Hepatocyte (in vitro differentiated cells): ENCODE measurements around the gene STKLD1. TPM values are rescaled to one million over a fixed set of nuclear protein-coding genes. Genes with fewer than 3 reads are reported as not detected.

ENCODE experiments used
- DNase-seq: peaks from one replicate; pipeline ENCODE4 v3.0.0-alpha.2; 2016; ENCODE audit warnings: low spot score
- H2AFZ ChIP-seq: fragments of 200-600 bp; sonication (generic); 2 replicates; pipeline ENCODE4 v1.6.0; 2016; ENCODE audit warnings: antibody characterized with exemption, mild to moderate bottlenecking
- H3K27ac ChIP-seq: fragments of 200-600 bp; sonication (generic); 2 replicates; pipeline ENCODE4 v1.5.1; 2016; ENCODE audit warnings: mild to moderate bottlenecking
- H3K27me3 ChIP-seq: fragments of 200-600 bp; sonication (generic); 2 replicates; pipeline ENCODE4 v1.6.1; 2016
- H3K36me3 ChIP-seq: fragments of 200-600 bp; sonication (generic); replicated peaks from 2 replicates; pipeline ENCODE4 v1.5.1; 2016; ENCODE audit warnings: low read depth; ENCODE audit not compliant: insufficient read depth
- H3K4me1 ChIP-seq: fragments of 200-600 bp; sonication (generic); 2 replicates; pipeline ENCODE4 v1.5.1; 2016; ENCODE audit warnings: mild to moderate bottlenecking, moderate library complexity; ENCODE audit not compliant: insufficient read depth
- H3K4me2 ChIP-seq: fragments of 200-600 bp; sonication (generic); 2 replicates; pipeline ENCODE4 v1.6.0; 2016
- H3K4me3 ChIP-seq: fragments of 200-600 bp; sonication (generic); 2 replicates; pipeline ENCODE4 v1.5.1; 2016; ENCODE audit warnings: mild to moderate bottlenecking
- H3K79me2 ChIP-seq: fragments of 200-600 bp; sonication (generic); 2 replicates; pipeline ENCODE4 v1.6.0; 2017; ENCODE audit warnings: mild to moderate bottlenecking
- H3K9me2 ChIP-seq: fragments of 200-600 bp; sonication (generic); replicated peaks from 2 replicates; pipeline ENCODE4 v1.6.0; 2017; ENCODE audit warnings: mild to moderate bottlenecking; ENCODE audit not compliant: insufficient read depth
- H3K9me3 ChIP-seq: fragments of 200-600 bp; sonication (generic); 2 replicates; pipeline ENCODE4 v1.5.1; 2016; ENCODE audit warnings: low read depth, mild to moderate bottlenecking
- H4K20me1 ChIP-seq: fragments of 200-600 bp; sonication (generic); 2 replicates; pipeline ENCODE4 v1.6.0; 2016; ENCODE audit warnings: mild to moderate bottlenecking; ENCODE audit not compliant: insufficient read depth, poor library complexity, severe bottlenecking
- EZH2 ChIP-seq: fragments of 200-600 bp; sonication (generic); IDR thresholded peaks from 2 replicates; pipeline ENCODE4 v1.6.1; 2016; ENCODE audit warnings: antibody characterized with exemption, mild to moderate bottlenecking, borderline replicate concordance
- EZH2phosphoT487 ChIP-seq: fragments of 200-600 bp; sonication (generic); IDR thresholded peaks from one replicate; pipeline ENCODE4 v1.6.1; 2018; ENCODE audit warnings: antibody characterized with exemption, mild to moderate bottlenecking, low read depth, moderate library complexity; ENCODE audit not compliant: unreplicated experiment, severe bottlenecking
- WGBS: methylation state at CpG from one replicate; pipeline ENCODE4 v1.1.6; 2016; ENCODE audit warnings: low lambda C conversion rate; ENCODE audit errors: missing lambda C conversion rate; 5-methylcytosine and 5-hydroxymethylcytosine counted together
- polyA plus RNA-seq: library from polyadenylated mRNA; unstranded; fragments of >200 nt; fragmentation: Nextera tagmentation; extraction: Ambion mirVana; gene quantifications from 2 replicates; pipeline ENCODE4 v1.2.1, GENCODE V29; 2016
- total RNA-seq: library from RNA; depleted of rRNA; stranded (reverse); fragments of >200 nt; gene quantifications from 2 replicates; pipeline ENCODE4 v1.2.3, GENCODE V29; 2014
- TF ChIP-seq, protein P1 (sequence below): fragments of 200-600 bp; sonication (generic); IDR thresholded peaks from 2 replicates; pipeline ENCODE4 v1.5.1; 2016; ENCODE audit warnings: antibody characterized with exemption, mild to moderate bottlenecking; ENCODE audit not compliant: poor library complexity

Gene STKLD1
- total and polyA plus RNA-seq, 2 experiments from 2014 or later: 0.10 to 2.5 TPM

DNA sequence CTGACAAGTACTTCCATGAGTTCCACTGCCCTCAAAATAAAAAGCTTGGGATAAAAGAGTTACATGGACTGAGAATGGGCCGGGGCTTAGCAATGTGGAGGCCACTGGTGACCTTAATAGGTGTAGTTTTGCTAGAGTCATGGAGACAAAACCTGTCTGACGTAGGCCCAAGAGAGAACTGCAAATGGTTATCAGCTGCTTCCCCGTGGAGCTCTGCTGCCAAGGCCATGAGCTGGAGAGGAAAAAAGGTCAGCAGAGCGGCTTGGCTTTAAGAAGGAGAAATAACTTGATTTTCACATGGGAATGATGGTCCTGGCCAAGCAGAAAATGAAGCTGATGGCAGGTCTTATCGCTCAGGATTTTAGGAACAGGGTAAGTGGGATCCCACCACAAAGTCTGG, 36.5 kb upstream of the STKLD1 start:
- WGBS: 89% methylated on average over 5 of the region's 5 CpGs
- H3K4me1 ChIP-seq: peaks cover 5% of the 10 kb centered on the region
- TF ChIP-seq EZH2 (no peak), EZH2phosphoT487 (no peak)
- TF ChIP-seq, protein P1, sequence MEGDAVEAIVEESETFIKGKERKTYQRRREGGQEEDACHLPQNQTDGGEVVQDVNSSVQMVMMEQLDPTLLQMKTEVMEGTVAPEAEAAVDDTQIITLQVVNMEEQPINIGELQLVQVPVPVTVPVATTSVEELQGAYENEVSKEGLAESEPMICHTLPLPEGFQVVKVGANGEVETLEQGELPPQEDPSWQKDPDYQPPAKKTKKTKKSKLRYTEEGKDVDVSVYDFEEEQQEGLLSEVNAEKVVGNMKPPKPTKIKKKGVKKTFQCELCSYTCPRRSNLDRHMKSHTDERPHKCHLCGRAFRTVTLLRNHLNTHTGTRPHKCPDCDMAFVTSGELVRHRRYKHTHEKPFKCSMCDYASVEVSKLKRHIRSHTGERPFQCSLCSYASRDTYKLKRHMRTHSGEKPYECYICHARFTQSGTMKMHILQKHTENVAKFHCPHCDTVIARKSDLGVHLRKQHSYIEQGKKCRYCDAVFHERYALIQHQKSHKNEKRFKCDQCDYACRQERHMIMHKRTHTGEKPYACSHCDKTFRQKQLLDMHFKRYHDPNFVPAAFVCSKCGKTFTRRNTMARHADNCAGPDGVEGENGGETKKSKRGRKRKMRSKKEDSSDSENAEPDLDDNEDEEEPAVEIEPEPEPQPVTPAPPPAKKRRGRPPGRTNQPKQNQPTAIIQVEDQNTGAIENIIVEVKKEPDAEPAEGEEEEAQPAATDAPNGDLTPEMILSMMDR: no peak
- no peak for DNase-seq
- H3K27ac ChIP-seq: no peak overlapping the region
- H4K20me1 ChIP-seq: no peaks in the 10 kb centered on the region
- no peaks in the 10 kb centered on the region for H3K9me2 ChIP-seq
- H3K36me3 ChIP-seq: no peaks in the 10 kb centered on the region
- H3K79me2 ChIP-seq: peaks cover 12% of the 10 kb centered on the region
- H3K4me2 ChIP-seq: no peak overlapping the region
- H3K27me3 ChIP-seq: no peaks in the 10 kb centered on the region
- no peak overlapping the region for H3K4me3 ChIP-seq
- H2AFZ ChIP-seq: no peak overlapping the region
- no peaks in the 10 kb centered on the region for H3K9me3 ChIP-seq

DNA sequence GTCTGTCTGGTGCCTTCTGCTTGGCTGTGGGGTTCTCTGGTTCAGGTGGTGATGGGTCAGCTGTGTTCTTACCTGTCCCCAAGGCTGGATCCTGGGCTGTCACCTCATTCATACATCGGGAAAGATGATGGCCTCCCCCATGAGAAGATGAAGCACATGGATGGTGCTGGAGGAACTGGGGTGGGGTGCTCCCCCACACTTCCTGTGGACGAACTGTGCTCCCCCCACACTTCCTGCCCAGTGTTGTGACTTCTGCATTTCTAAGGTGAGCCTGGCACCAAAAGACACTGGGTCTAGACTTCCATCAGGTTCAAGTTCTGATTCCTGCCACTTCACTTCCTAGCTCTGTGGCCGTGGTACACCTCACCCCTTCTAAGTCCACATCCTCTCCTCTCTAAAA, 35.9 kb upstream of the STKLD1 start:
- H3K4me3 ChIP-seq: no peak overlapping the region
- WGBS: 89% methylated on average over 3 of the region's 3 CpGs
- H3K4me1 ChIP-seq: no peaks in the 10 kb centered on the region
- no peak overlapping the region for H2AFZ ChIP-seq
- H3K36me3 ChIP-seq: no peaks in the 10 kb centered on the region
- TF ChIP-seq EZH2: no peak
- TF ChIP-seq, protein P1: no peak
- no peak for TF ChIP-seq EZH2phosphoT487
- no peaks in the 10 kb centered on the region for H3K27me3 ChIP-seq
- no peak overlapping the region for H3K4me2 ChIP-seq
- H3K79me2 ChIP-seq: peaks cover 7% of the 10 kb centered on the region
- H3K27ac ChIP-seq: no peak overlapping the region
- no peaks in the 10 kb centered on the region for H3K9me2 ChIP-seq
- H4K20me1 ChIP-seq: no peaks in the 10 kb centered on the region
- H3K9me3 ChIP-seq: no peaks in the 10 kb centered on the region
- no peak for DNase-seq

DNA sequence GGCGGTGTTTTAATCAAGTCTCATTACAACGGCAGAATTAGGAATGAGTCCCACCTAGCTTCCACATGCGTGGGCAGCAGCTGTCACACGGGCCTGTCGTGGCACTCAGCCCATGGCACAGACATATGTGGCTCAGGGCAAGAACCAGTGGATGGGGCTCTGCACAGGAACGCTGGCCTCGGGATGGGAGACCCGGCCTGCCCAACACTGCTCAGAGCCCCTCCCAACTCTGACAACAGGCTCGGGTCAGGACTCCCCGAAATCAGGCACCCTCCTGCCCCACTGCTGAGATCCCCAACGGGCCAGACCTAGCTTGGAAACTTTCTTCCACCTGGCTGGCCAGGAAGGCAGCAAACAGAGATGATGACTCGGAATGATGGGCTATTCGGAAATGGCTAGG, 35.2 kb upstream of the STKLD1 start:
- Histone ChIP-seq H2AFZ (no peak overlapping the region), H3K36me3 (no peaks in the 10 kb centered on the region), H3K27me3 (no peaks in the 10 kb centered on the region), H3K4me2 (no peak overlapping the region), H3K27ac (no peak overlapping the region), H3K4me1 (no peaks in the 10 kb centered on the region), H3K4me3 (no peak overlapping the region), H4K20me1 (no peaks in the 10 kb centered on the region), H3K79me2 (peaks cover 7% of the 10 kb centered on the region), H3K9me2 (no peaks in the 10 kb centered on the region), H3K9me3 (no peaks in the 10 kb centered on the region)
- 95% methylated on average over 13 of the region's 13 CpGs for WGBS
- TF ChIP-seq EZH2phosphoT487: no peak
- no peak for TF ChIP-seq EZH2
- TF ChIP-seq, protein P1: no peak
- DNase-seq: no peak

DNA sequence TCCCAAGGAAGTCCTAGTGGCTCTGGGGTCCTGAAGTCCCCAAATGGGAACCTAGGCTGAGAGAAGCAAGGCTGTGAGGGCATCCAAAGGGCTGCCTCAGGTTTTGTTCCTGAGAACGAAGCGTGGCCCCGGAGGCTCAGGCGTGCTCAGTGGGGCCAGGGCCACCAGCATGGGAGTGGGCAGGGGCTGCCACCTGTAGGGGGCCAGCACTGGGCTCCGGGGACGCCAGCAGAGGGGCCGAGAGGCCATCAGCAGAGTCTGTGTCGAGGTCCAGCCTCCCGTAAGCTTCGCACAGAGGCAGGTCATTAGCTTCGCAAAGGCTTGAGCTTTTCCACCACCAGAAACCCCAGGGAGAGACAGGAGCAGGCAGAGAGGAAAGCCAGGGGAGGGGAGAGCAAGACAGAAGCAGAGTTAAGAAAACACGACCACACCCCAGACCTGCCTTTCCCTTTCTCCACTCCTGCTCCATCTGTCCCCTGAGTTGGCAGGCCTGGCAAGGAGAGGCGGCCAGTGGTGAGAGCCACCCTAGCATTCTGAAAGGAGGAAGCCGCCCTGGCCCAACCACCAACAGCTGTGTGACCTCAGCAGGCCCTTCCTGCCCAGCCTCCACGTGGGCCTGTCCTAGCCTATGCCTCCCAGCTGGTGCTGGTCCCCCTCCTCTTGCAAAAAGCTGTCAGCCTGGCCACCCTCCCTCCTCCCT, 34.6 kb upstream of the STKLD1 start:
- Histone ChIP-seq H3K27ac (no peak overlapping the region), H3K36me3 (no peaks in the 10 kb centered on the region)

More for the DNA sequence above, 34.6 kb upstream of the STKLD1 start:
- Histone ChIP-seq H3K4me1 (no peaks in the 10 kb centered on the region), H3K79me2 (peaks cover 13% of the 10 kb centered on the region), H2AFZ (no peak overlapping the region), H3K4me3 (no peak overlapping the region), H3K9me3 (no peaks in the 10 kb centered on the region), H3K4me2 (no peak overlapping the region), H3K9me2 (no peaks in the 10 kb centered on the region), H4K20me1 (no peaks in the 10 kb centered on the region), H3K27me3 (no peaks in the 10 kb centered on the region)
- no peak for DNase-seq
- WGBS: 97% methylated on average over 13 of the region's 15 CpGs
- TF ChIP-seq, protein P1: no peak
- TF ChIP-seq EZH2phosphoT487 (no peak), EZH2 (no peak)
